Rectal smooth muscle tissue (tissue), 1 donor: ENCODE measurements around the gene NOG.

Source experiments
- H3K27ac ChIP-seq: one replicate; pipeline ENCODE4 v1.7.0; 2013; ENCODE audit warnings: low read depth, low read length, inconsistent platforms
- H3K27me3 ChIP-seq: one replicate; pipeline ENCODE4 v1.7.0; 2013; ENCODE audit warnings: low read length; ENCODE audit not compliant: control insufficient read depth, insufficient read depth
- H3K36me3 ChIP-seq: one replicate; pipeline ENCODE4 v1.7.0; 2013; ENCODE audit warnings: low read length; ENCODE audit not compliant: control insufficient read depth, insufficient read depth
- H3K4me1 ChIP-seq: one replicate; pipeline ENCODE4 v1.7.0; 2013; ENCODE audit warnings: low read length; ENCODE audit not compliant: control insufficient read depth, insufficient read depth
- H3K4me3 ChIP-seq: one replicate; pipeline ENCODE4 v1.7.0; 2013; ENCODE audit warnings: low read length
- H3K9ac ChIP-seq: one replicate; pipeline ENCODE4 v1.7.0; 2013; ENCODE audit warnings: low read length

Gene NOG

DNA sequence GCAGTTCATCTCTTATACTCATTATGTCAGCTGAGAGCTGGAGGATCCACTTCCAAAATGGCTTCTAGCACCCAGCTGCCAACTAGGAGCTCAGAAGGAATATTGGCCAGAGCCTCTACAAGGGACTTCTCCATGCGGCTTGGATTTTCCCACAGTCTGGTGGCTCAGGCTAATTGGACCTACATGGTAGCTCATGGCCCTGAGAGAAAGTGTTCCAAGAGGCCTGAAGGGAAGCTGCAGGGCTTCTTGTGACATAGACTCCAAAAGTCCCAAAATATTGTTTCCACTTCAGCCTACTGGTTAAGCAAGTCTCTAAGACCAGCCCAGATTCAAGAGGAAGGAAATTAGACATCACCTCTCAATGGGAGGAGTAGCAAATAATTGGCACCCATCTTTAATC is 6.8 kb downstream of the NOG start:
- Histone ChIP-seq H3K4me1 (peaks cover 3% of the 10 kb centered on the region), H3K27me3 (peaks cover 19% of the 10 kb centered on the region), H3K27ac (no peak overlapping the region), H3K36me3 (no peaks in the 10 kb centered on the region), H3K9ac (no peak overlapping the region), H3K4me3 (no peak overlapping the region)

DNA sequence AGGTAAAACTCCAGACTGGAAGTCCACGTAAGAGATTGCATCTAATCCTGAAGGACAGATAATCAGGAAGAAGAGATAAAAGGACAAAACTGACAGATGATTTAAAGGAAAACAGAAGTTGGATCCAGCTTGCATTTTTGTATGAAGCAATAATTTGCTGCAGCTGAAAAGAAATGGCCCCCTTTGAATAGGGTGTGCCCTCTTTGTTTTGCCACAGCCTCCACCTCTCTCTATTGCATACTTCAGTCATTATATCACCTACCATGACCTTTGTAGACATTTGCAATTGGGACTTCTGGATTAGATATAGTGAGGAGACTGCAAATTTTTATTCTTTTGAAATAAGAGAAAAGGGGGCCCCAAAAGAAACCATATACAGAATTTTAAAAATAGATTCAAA is 8.1 kb downstream of the NOG start:
- Histone ChIP-seq H3K4me3 (no peak overlapping the region), H3K27ac (no peak overlapping the region), H3K4me1 (no peaks in the 10 kb centered on the region), H3K36me3 (no peaks in the 10 kb centered on the region), H3K27me3 (peaks cover 14% of the 10 kb centered on the region), H3K9ac (no peak overlapping the region)

- Histone ChIP-seq H3K9ac (no peak overlapping the region), H3K4me1 (no peaks in the 10 kb centered on the region), H3K27ac (no peak overlapping the region), H3K36me3 (no peaks in the 10 kb centered on the region), H3K4me3 (no peak overlapping the region), H3K27me3 (peaks cover 11% of the 10 kb centered on the region)
Observed at GRCh38 chr17:56602292-56603130, 9.0 kb downstream of the NOG start.

DNA sequence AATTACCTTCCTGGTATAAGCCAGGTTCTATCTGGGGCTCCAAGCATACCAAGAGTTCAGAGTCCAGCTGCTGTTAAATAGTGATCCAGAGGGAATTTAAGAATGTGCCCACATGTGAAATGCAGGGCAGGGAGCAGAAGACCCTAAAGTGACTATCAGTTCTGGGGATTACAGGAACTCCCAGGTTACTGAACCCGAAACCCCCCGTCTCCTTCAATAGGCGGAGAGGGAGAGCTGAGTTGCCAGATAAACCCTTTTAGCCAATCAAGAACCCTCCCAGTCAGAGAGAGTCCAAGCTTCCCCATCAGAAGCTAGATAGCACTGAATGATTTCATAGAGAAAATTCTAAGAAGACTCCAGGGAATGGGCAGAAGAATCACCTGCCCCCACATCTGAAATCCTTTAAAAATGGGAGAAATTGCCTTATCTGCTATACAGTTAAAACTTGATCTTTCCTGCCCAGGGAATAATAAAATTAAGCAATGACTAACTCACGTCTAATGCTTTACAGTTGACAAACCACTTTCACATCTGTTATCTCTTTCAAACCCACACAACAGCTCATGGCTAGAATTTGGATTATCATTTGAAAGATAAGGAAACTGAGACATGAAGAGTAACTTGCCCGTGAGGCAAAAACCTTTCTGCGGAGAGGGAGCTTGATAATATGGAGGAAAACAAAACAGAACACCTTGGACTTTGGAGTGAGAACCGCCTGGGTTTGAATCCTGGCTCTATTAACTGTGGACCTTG is 10.2 kb downstream of the NOG start:
- Histone ChIP-seq H3K4me1 (no peaks in the 10 kb centered on the region), H3K27me3 (no peaks in the 10 kb centered on the region), H3K4me3 (no peak overlapping the region), H3K9ac (no peak overlapping the region), H3K27ac (no peak overlapping the region), H3K36me3 (no peaks in the 10 kb centered on the region)

DNA sequence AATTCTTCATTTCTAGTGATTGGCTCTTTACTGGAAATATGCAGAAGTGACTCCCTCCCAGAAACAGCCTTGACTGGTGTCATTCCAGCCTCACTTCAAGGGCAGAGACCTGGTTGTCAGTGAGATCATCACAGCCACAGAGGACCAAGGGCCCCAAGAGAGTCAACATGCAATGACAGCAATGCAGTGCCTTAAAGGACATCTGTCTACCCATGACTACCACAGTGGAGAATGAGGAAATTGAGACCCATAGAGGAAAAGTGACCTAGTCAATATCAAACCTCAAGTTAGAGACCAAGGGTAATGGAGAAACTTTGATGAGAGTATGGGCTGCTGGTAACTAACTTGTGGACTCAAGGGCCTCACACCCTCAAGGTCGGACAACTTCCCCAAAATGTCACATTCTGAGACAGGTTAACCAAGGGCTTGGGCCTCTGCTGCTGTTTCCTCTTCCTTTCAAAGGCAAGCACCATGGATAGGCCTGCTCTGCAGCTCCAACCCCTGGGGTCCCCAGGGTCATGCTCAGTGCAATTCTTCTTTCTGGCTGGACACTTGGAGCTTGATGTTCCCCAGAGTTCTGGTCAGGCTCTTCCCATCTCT is 11.3 kb downstream of the NOG start:
- Histone ChIP-seq H3K9ac (no peak overlapping the region), H3K4me1 (no peaks in the 10 kb centered on the region), H3K27me3 (no peaks in the 10 kb centered on the region), H3K36me3 (no peaks in the 10 kb centered on the region), H3K4me3 (no peak overlapping the region), H3K27ac (no peak overlapping the region)

DNA sequence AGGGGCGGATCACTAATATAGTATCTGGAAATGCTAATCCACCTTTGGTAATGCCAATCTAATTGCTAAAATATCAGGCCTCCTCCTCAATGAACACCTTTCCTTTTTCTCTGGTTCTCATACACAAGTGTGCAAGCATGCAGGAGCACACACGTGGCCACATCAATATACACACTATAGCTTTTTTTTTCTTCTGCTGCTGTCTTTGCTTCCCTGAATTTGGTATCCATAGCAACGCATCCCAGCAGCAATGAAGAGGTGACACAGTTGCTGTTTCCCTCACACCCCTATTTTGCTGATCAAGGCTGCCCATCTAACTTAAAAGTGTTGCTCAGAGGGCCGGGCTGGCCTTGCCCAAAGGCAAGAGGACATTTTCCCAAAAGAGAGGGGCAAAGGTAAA is 15.4 kb downstream of the NOG start:
- Histone ChIP-seq H3K36me3 (no peaks in the 10 kb centered on the region), H3K27me3 (no peaks in the 10 kb centered on the region), H3K4me3 (no peak overlapping the region), H3K9ac (no peak overlapping the region), H3K4me1 (no peaks in the 10 kb centered on the region), H3K27ac (no peak overlapping the region)

DNA sequence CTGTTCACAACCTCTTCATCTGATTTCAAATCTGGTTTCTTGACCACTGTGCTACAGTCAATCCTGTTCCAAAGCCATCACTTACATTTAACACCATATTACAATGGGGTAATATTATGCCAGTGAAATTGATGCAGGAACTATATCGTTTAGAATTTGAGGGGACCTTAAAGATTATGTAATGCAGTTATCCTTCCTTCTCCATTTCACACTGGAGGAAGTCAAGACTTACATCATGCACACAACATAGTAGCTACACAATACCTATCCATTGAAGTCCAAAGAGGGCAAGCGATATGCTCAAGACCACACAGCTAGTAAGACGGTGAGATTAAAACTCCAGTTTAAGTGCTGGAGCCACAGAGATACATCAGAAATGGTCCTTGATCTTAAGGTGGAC is 16.8 kb downstream of the NOG start:
- H3K27ac ChIP-seq, result no peak overlapping the region
- H3K9ac ChIP-seq, result no peak overlapping the region
- H3K36me3 ChIP-seq, result no peaks in the 10 kb centered on the region
- no peaks in the 10 kb centered on the region for H3K4me1 ChIP-seq
- H3K27me3 ChIP-seq, result no peaks in the 10 kb centered on the region
- no peak overlapping the region for H3K4me3 ChIP-seq

DNA sequence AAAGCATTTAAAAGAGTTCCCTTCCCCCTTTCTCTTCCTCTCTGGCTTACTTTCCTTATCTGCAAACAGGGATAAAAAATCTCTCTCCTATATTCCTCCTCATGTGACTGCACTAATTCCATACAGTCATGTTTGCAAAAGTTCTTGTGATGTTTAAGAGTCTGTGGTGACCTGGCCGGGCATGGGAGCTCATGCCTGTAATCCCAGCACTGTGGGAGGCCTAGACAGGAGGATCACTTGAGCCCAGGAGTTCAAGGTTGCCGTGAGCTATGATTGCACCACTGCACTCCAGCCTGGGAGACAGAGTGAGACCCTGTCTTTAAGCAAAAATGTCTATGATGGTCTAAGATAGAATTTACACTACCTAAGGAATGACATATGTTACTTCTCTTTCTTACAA is 19.6 kb downstream of the NOG start:
- H3K4me1 ChIP-seq, result no peaks in the 10 kb centered on the region
- no peak overlapping the region for H3K9ac ChIP-seq
- H3K27me3 ChIP-seq, result no peaks in the 10 kb centered on the region
- H3K27ac ChIP-seq, result no peak overlapping the region
- no peak overlapping the region for H3K4me3 ChIP-seq
- no peaks in the 10 kb centered on the region for H3K36me3 ChIP-seq

- Histone ChIP-seq H3K4me1 (no peaks in the 10 kb centered on the region), H3K4me3 (no peak overlapping the region), H3K27ac (no peak overlapping the region), H3K9ac (no peak overlapping the region), H3K27me3 (no peaks in the 10 kb centered on the region), H3K36me3 (no peaks in the 10 kb centered on the region)
Observed at GRCh38 chr17:56614522-56614921, 21.0 kb downstream of the NOG start.

DNA sequence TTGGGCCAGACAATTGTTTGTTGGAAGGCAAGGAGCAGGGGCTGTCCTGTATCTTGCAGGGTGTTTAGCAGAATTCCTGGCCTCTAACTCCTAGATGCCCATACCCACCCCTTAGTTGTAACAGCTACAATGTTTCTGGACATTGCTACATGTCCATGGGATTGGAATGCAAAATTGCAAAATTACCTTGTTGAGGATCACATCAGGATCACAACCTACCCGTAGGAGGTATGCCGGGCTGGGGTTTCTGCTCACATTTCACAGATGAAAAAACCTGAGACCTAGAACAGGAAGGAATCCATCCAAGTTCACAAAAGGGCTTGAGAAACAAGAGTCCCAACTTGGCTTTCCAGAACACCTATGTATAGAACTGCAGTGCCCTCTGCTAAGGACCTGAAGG is 22.7 kb downstream of the NOG start:
- H3K36me3 ChIP-seq, result no peaks in the 10 kb centered on the region
- no peaks in the 10 kb centered on the region for H3K4me1 ChIP-seq
- H3K27me3 ChIP-seq, result no peaks in the 10 kb centered on the region
- H3K4me3 ChIP-seq, result no peak overlapping the region
- H3K9ac ChIP-seq, result no peak overlapping the region
- no peak overlapping the region for H3K27ac ChIP-seq

GRCh38 chr17:56623383-56623782 is 29.9 kb downstream of the NOG start:
- H3K27ac ChIP-seq, result no peak overlapping the region
- H3K4me3 ChIP-seq, result no peak overlapping the region
- no peak overlapping the region for H3K9ac ChIP-seq
- H3K36me3 ChIP-seq, result no peaks in the 10 kb centered on the region
- H3K27me3 ChIP-seq, result no peaks in the 10 kb centered on the region
- H3K4me1 ChIP-seq, result no peaks in the 10 kb centered on the region

GRCh38 chr17:56624309-56624708 is 30.8 kb downstream of the NOG start:
- no peaks in the 10 kb centered on the region for H3K27me3 ChIP-seq
- H3K4me1 ChIP-seq, result no peaks in the 10 kb centered on the region
- no peak overlapping the region for H3K9ac ChIP-seq
- no peaks in the 10 kb centered on the region for H3K36me3 ChIP-seq
- H3K4me3 ChIP-seq, result no peak overlapping the region
- H3K27ac ChIP-seq, result no peak overlapping the region
